Naive thymus-derived CD8-positive, alpha-beta T cell (primary cell): ENCODE data around the gene INPP5J. TPM values are rescaled to one million over a fixed set of nuclear protein-coding genes. Genes with fewer than 3 reads are reported as not detected.

Source experiments
- ATAC-seq, 2 donors: fragments of 150-1000 bp; cut with Tn5 transposase in 1 of 2; sonication (Bioruptor Pico), chemical (Tn5 transposase) in 1 of 2; 1 replicate in 1 of 2; 2 replicates in 1 of 2; pipeline ENCODE4 v1.10.0; 2021; ENCODE audit warnings: mild to moderate bottlenecking in 2 of 2, moderate library complexity in 2 of 2
- POLR2A ChIA-PET: fragments of 350-600 bp; sonication (Branson Sonifier 250); formaldehyde crosslinking; loops from one replicate; lab custom pipeline; 2021; ENCODE audit warnings: antibody characterized with exemption; lab: Charles Lee
- DNase-seq, 10 donors: peaks; one replicate each; pipeline versions ENCODE4 v3.0.0 to v3.0.0-alpha.2; 2020 to 2022
- H3K27ac Mint-ChIP-seq, 10 donors: one replicate each; pipeline ENCODE4 v1.8.0; 2020 to 2022; ENCODE audit warnings: mild to moderate bottlenecking in 10 of 10, mixed read lengths in 10 of 10, moderate library complexity in 4 of 10, inconsistent platforms in 1 of 10
- H3K27me3 Mint-ChIP-seq, 5 donors: one replicate each; pipeline ENCODE4 v1.8.0; 2021 to 2022; ENCODE audit warnings: mixed read lengths in 5 of 5
- H3K36me3 Mint-ChIP-seq, 3 donors: one replicate each; pipeline ENCODE4 v1.8.0; 2020 to 2022; ENCODE audit warnings: mixed read lengths in 3 of 3, mild to moderate bottlenecking in 2 of 3, inconsistent platforms in 1 of 3
- H3K4me1 Mint-ChIP-seq, 4 donors: one replicate each; pipeline ENCODE4 v1.8.0; 2021 to 2022; ENCODE audit warnings: mixed read lengths in 4 of 4
- H3K4me3 Mint-ChIP-seq, 10 donors: one replicate each; pipeline ENCODE4 v1.8.0; 2020 to 2022; ENCODE audit warnings: mild to moderate bottlenecking in 10 of 10, mixed read lengths in 10 of 10, moderate library complexity in 6 of 10, inconsistent platforms in 1 of 10
- H3K9me3 Mint-ChIP-seq, 9 donors: one replicate each; pipeline ENCODE4 v1.8.0; 2020 to 2022; ENCODE audit warnings: mixed read lengths in 9 of 9, mild to moderate bottlenecking in 3 of 9, inconsistent platforms in 1 of 9, moderate library complexity in 1 of 9
- polyA plus RNA-seq, 3 donors: library from polyadenylated mRNA; unstranded; fragments of 300-500 nt; fragmentation: Illumina TruSeq; gene quantifications; one replicate each; pipeline ENCODE4 v1.2.3, GENCODE V29; 2021
- total RNA-seq, 8 experiments: library from RNA in 2 of 8; stranded (reverse) in 2 of 8; gene quantifications; one replicate each; pipeline ENCODE4 v1.2.3 and lab custom pipeline; 2021 to 2026

The INPP5J gene
- total and polyA plus RNA-seq, 5 experiments from 2014 or later: 0.33 to 0.47 TPM; not detected in 3

GRCh38 chr22:31097941-31098631 is 24.7 kb upstream of the INPP5J start:
- POLR2A ChIA-PET: no interaction called here
- Mint-ChIP-seq H3K4me3 (no peak overlapping the region), H3K36me3 (no peaks in the 10 kb centered on the region), H3K4me1 (peaks cover 0 to 2% (median 0%) of the 10 kb centered on the region in 4 donors), H3K27me3 (no peaks in the 10 kb centered on the region), H3K9me3 (no peaks in the 10 kb centered on the region), H3K27ac (no peak overlapping the region)
- DNase-seq (no peak), ATAC-seq (no peak)

- Mint-ChIP-seq H3K4me3 (no peak overlapping the region), H3K27ac (no peak overlapping the region), H3K27me3 (no peaks in the 10 kb centered on the region), H3K4me1 (peaks cover 0 to 2% (median 0%) of the 10 kb centered on the region in 4 donors), H3K36me3 (no peaks in the 10 kb centered on the region), H3K9me3 (no peaks in the 10 kb centered on the region)
- POLR2A ChIA-PET: no interaction called here
- ATAC-seq (no peak), DNase-seq (no peak)
Observed at GRCh38 chr22:31098632-31099110, 24.1 kb upstream of the INPP5J start.

GRCh38 chr22:31099386-31099785 is 23.4 kb upstream of the INPP5J start:
- Mint-ChIP-seq H3K9me3 (no peaks in the 10 kb centered on the region), H3K36me3 (no peaks in the 10 kb centered on the region), H3K27me3 (no peaks in the 10 kb centered on the region), H3K4me1 (peaks cover 0 to 2% (median 0%) of the 10 kb centered on the region in 4 donors), H3K4me3 (no peak overlapping the region), H3K27ac (no peak overlapping the region)
- POLR2A ChIA-PET: no interaction called here
- DNase-seq (no peak), ATAC-seq (no peak)

GRCh38 chr22:31099841-31100761 is 22.7 kb upstream of the INPP5J start:
- Mint-ChIP-seq H3K9me3 (no peaks in the 10 kb centered on the region), H3K4me3 (no peak overlapping the region), H3K36me3 (no peaks in the 10 kb centered on the region), H3K27me3 (no peaks in the 10 kb centered on the region), H3K4me1 (peaks cover 0 to 2% (median 0%) of the 10 kb centered on the region in 4 donors), H3K27ac (peak overlapping the region in 1 of 10 donors; percentile 73)
- DNase-seq: peak in 1 of 10 donors; percentile 18
- POLR2A ChIA-PET: interaction anchor here (0.6 kb wide), 1 partner anchor 9 kb away, joined by 3 read pairs; no protein-coding TSS in a partner anchor
- no peak for ATAC-seq

- Mint-ChIP-seq H3K4me3 (no peak overlapping the region), H3K27me3 (no peaks in the 10 kb centered on the region), H3K27ac (peak overlapping the region in 3 of 10 donors; percentile 11 to 70 (median 53)), H3K36me3 (peaks cover 0 to 3% (median 0%) of the 10 kb centered on the region in 3 donors), H3K9me3 (no peaks in the 10 kb centered on the region), H3K4me1 (peaks cover 1 to 6% (median 4%) of the 10 kb centered on the region in 4 donors)
- POLR2A ChIA-PET: interaction anchor here (0.6 kb wide), 1 partner anchor 8 kb away, joined by 3 read pairs; no protein-coding TSS in a partner anchor
- no peak for DNase-seq
- no peak for ATAC-seq
Observed at GRCh38 chr22:31100762-31101525, 21.8 kb upstream of the INPP5J start.

GRCh38 chr22:31102441-31103081 is 20.2 kb upstream of the INPP5J start:
- POLR2A ChIA-PET: interaction anchor here (0.9 to 1.2 kb wide), 2 partner anchors 8 to 18 kb away, joined by 3 read pairs; no protein-coding TSS in a partner anchor
- Mint-ChIP-seq H3K9me3 (no peaks in the 10 kb centered on the region), H3K27me3 (no peaks in the 10 kb centered on the region), H3K36me3 (peaks cover 0 to 3% (median 0%) of the 10 kb centered on the region in 3 donors), H3K4me1 (peaks cover 15 to 21% (median 17%) of the 10 kb centered on the region in 4 donors), H3K4me3 (peak overlapping the region in 1 of 10 donors; percentile 38), H3K27ac (peak overlapping the region in 3 of 10 donors; percentile 23 to 76 (median 59))
- DNase-seq (peak in 1 of 10 donors; percentile 44), ATAC-seq (no peak)

GRCh38 chr22:31103111-31103510 is 19.7 kb upstream of the INPP5J start:
- H3K9me3 Mint-ChIP-seq: no peaks in the 10 kb centered on the region
- peak overlapping the region in 3 of 10 donors; percentile 23 to 59 (median 30) for H3K27ac Mint-ChIP-seq
- peaks cover 0 to 3% (median 0%) of the 10 kb centered on the region in 3 donors for H3K36me3 Mint-ChIP-seq
- peaks cover 19 to 26% (median 21%) of the 10 kb centered on the region in 4 donors for H3K4me1 Mint-ChIP-seq
- DNase-seq (no peak), ATAC-seq (no peak)
- POLR2A ChIA-PET: interaction anchor here (0.9 kb wide), 1 partner anchor 19 kb away, joined by 3 read pairs; no protein-coding TSS in a partner anchor
- H3K27me3 Mint-ChIP-seq: no peaks in the 10 kb centered on the region
- no peak overlapping the region for H3K4me3 Mint-ChIP-seq

- peaks cover 19 to 27% (median 21%) of the 10 kb centered on the region in 4 donors for H3K4me1 Mint-ChIP-seq
- H3K4me3 Mint-ChIP-seq: peak overlapping the region in 1 of 10 donors; percentile 66
- POLR2A ChIA-PET: interaction anchor here (1.0 to 1.3 kb wide), 2 partner anchors 19 to 135 kb away, joined by 3 to 4 read pairs; partner anchors contain the start of genes MORC2 and TUG1
- peaks cover 0 to 3% (median 0%) of the 10 kb centered on the region in 3 donors for H3K36me3 Mint-ChIP-seq
- H3K27ac Mint-ChIP-seq: peak overlapping the region in 2 of 10 donors; percentile 23 to 34
- DNase-seq (peak in 1 of 10 donors; percentile 54), ATAC-seq (no peak)
- no peaks in the 10 kb centered on the region for H3K9me3 Mint-ChIP-seq
- no peaks in the 10 kb centered on the region for H3K27me3 Mint-ChIP-seq
Observed at GRCh38 chr22:31103899-31104694, 18.7 kb upstream of the INPP5J start.

- ATAC-seq (no peak), DNase-seq (peak in 1 of 10 donors; percentile 10)
- Mint-ChIP-seq H3K4me3 (peak overlapping the region in 1 of 10 donors; percentile 95), H3K36me3 (peaks cover 0 to 3% (median 0%) of the 10 kb centered on the region in 3 donors), H3K9me3 (no peaks in the 10 kb centered on the region), H3K4me1 (peaks cover 19 to 27% (median 21%) of the 10 kb centered on the region in 4 donors), H3K27me3 (no peaks in the 10 kb centered on the region), H3K27ac (no peak overlapping the region)
- POLR2A ChIA-PET: interaction anchor here (1.0 to 1.3 kb wide), 2 partner anchors 20 to 136 kb away, joined by 3 to 4 read pairs; partner anchors contain the start of genes MORC2 and TUG1
Observed at GRCh38 chr22:31104869-31105268, 17.9 kb upstream of the INPP5J start.

GRCh38 chr22:31105282-31105929 is 17.4 kb upstream of the INPP5J start:
- peaks cover 0 to 3% (median 0%) of the 10 kb centered on the region in 3 donors for H3K36me3 Mint-ChIP-seq
- DNase-seq (no peak), ATAC-seq (no peak)
- H3K27me3 Mint-ChIP-seq: no peaks in the 10 kb centered on the region
- H3K27ac Mint-ChIP-seq: peak overlapping the region in 8 of 10 donors; percentile 13 to 97 (median 72)
- H3K4me3 Mint-ChIP-seq: peak overlapping the region in 7 of 10 donors; percentile 7 to 97 (median 92)
- no peaks in the 10 kb centered on the region for H3K9me3 Mint-ChIP-seq
- POLR2A ChIA-PET: interaction anchor here (1.0 to 1.3 kb wide), 2 partner anchors 21 to 137 kb away, joined by 3 to 4 read pairs; partner anchors contain the start of genes MORC2 and TUG1
- H3K4me1 Mint-ChIP-seq: peaks cover 18 to 27% (median 21%) of the 10 kb centered on the region in 4 donors
